Activated CD4-positive, alpha-beta memory T cell treated with anti-CD3 and anti-CD28 coated beads, Interleukin-2, amount 10 ng/mL, durations not matched to agents 7 days and 5 days (primary cell): ENCODE measurements around the gene HAO2. TPM values are rescaled to one million over a fixed set of nuclear protein-coding genes. Genes with fewer than 3 reads are reported as not detected.
"Not testable (repeated sequence)": the region's sequence is repeated elsewhere in the genome, so short reads cannot be mapped to it uniquely, and the experiment has no call there.

Experiments used
- CTCF ChIA-PET: fragments of 350-600 bp; sonication (Branson Sonifier 250); formaldehyde crosslinking; loops from one replicate; lab custom pipeline; 2021; ENCODE audit warnings: antibody characterized with exemption, inconsistent platforms; lab: Charles Lee
- POLR2A ChIA-PET: fragments of 350-600 bp; sonication (Branson Sonifier 250); formaldehyde crosslinking; loops from one replicate; lab custom pipeline; 2021; ENCODE audit warnings: antibody characterized with exemption; lab: Charles Lee
- DNase-seq: peaks from one replicate; pipeline ENCODE4 v3.0.0-alpha.2; 2020
- H3K27ac Mint-ChIP-seq: one replicate; pipeline ENCODE4 v1.8.0; 2021; ENCODE audit warnings: mild to moderate bottlenecking, mixed read lengths
- H3K27me3 Mint-ChIP-seq: one replicate; pipeline ENCODE4 v1.8.0; 2021; ENCODE audit warnings: mixed read lengths
- H3K36me3 Mint-ChIP-seq: one replicate; pipeline ENCODE4 v1.8.0; 2021; ENCODE audit warnings: low read depth, mixed read lengths
- H3K4me1 Mint-ChIP-seq: one replicate; pipeline ENCODE4 v1.8.0; 2021; ENCODE audit warnings: mixed read lengths
- H3K4me3 Mint-ChIP-seq: one replicate; pipeline ENCODE4 v1.8.0; 2021; ENCODE audit warnings: mild to moderate bottlenecking, mixed read lengths
- H3K9me3 Mint-ChIP-seq: one replicate; pipeline ENCODE4 v1.8.0; 2021; ENCODE audit warnings: mixed read lengths
- total RNA-seq, 2 experiments: library from RNA; stranded (reverse); gene quantifications; one replicate each; pipeline ENCODE4 v1.2.3, GENCODE V29; 2021

Gene HAO2
- total RNA-seq, 2 experiments from 2014 or later = not detected

GRCh38 chr1:119332622-119333021 lies 36.0 kb upstream of the HAO2 start:
- peaks cover 2% of the 10 kb centered on the region for H3K27me3 Mint-ChIP-seq
- no peak overlapping the region for H3K4me3 Mint-ChIP-seq
- no peaks in the 10 kb centered on the region for H3K9me3 Mint-ChIP-seq
- ChIA-PET POLR2A (no interaction called here), CTCF (no interaction called here)
- DNase-seq = no peak
- H3K4me1 Mint-ChIP-seq = peaks cover 5% of the 10 kb centered on the region
- no peak overlapping the region for H3K27ac Mint-ChIP-seq
- no peaks in the 10 kb centered on the region for H3K36me3 Mint-ChIP-seq

DNA sequence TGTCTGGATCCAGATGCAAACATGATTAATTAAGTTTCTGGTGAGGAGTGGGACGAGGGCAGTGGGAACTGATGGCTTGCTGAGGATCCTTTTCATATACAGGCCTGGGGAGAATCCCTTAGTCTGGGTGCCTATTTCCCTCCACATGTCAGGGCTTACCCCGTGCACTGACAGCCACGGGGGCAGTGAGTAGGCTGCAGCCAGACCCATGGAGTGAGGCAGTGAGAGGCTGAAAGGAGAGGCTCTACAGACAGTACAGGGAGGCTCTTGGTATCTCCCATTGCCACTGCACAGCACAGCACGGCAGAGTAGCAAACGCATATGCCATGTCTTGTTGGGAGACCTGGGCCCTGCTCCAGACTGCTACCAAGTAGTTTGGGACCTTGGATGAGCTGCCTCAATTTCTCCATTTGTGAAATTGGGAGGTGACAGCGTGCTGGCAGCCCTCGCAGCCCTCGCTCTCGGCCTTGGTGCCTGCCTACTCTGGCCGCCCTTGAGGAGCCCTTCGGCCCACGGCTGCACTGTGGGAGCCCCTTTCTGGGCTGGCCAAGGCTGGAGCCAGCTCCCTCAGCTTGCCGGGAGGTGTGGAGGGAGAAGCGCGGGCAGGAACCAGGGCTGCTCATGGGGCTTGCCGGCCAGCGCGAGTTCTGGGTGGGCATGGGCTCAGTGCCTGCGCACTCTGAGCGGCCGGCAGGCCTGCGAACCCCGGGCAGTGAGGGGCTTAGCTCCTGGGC lies 35.3 kb upstream of the HAO2 start:
- Mint-ChIP-seq H3K4me1 (no peaks in the 10 kb centered on the region), H3K4me3 (no peak overlapping the region), H3K27me3 (no peaks in the 10 kb centered on the region), H3K9me3 (no peaks in the 10 kb centered on the region), H3K27ac (no peak overlapping the region), H3K36me3 (no peaks in the 10 kb centered on the region)
- DNase-seq = no peak
- CTCF ChIA-PET = no interaction called here
- POLR2A ChIA-PET = no interaction called here

- H3K9me3 Mint-ChIP-seq, H3K27ac Mint-ChIP-seq, H3K4me1 Mint-ChIP-seq, POLR2A ChIA-PET, H3K36me3 Mint-ChIP-seq, H3K4me3 Mint-ChIP-seq, DNase-seq, CTCF ChIA-PET, H3K27me3 Mint-ChIP-seq: not testable (repeated sequence)
Observed at GRCh38 chr1:119333897-119334250, 34.7 kb upstream of the HAO2 start.

DNA sequence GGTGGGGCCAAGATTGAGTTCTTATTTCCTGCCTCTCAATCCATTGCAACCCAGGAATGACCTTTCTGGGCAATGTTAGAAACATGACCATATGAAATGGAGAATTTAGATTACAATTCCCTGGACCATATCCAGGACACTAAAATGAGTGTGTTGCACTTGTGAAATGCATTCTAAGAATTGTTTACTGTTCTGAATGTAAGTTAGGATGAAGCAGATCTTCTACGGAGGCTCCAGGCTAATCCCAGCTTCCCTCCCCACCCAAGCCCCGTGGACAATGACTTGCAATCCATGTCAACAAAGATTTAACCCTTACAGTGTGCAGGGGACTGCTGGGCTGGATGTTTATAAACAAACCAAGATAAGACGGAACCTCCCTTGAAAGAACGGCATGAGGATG lies 31.7 kb upstream of the HAO2 start:
- POLR2A ChIA-PET = no interaction called here
- DNase-seq = no peak
- Mint-ChIP-seq H3K27ac (no peak overlapping the region), H3K4me1 (no peaks in the 10 kb centered on the region), H3K9me3 (no peaks in the 10 kb centered on the region), H3K36me3 (no peaks in the 10 kb centered on the region), H3K4me3 (no peak overlapping the region), H3K27me3 (no peaks in the 10 kb centered on the region)
- CTCF ChIA-PET = no interaction called here

GRCh38 chr1:119338004-119338403 lies 30.6 kb upstream of the HAO2 start:
- no peaks in the 10 kb centered on the region for H3K36me3 Mint-ChIP-seq
- H3K27me3 Mint-ChIP-seq = no peaks in the 10 kb centered on the region
- DNase-seq = no peak
- no peak overlapping the region for H3K27ac Mint-ChIP-seq
- ChIA-PET CTCF (no interaction called here), POLR2A (no interaction called here)
- H3K4me1 Mint-ChIP-seq = no peaks in the 10 kb centered on the region
- no peaks in the 10 kb centered on the region for H3K9me3 Mint-ChIP-seq
- no peak overlapping the region for H3K4me3 Mint-ChIP-seq

DNA sequence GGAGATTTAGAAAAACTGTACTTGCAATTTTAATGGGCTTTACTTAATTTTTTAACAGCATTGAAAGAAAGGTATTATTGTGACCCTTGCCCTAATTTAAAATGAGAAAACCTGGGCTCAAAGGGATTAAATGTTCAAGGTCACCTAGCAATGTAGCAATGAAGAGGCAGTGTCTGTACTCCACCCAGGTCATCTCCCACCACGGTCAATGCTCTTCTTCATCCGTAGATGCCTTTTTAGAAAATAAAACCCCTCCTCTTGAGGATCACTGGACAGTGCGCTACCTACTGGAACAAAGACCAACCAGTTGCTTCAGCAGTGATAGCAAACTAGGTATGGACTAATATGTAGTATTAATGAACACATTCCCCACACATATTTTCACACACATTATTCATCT lies 29.8 kb upstream of the HAO2 start:
- DNase-seq = no peak
- Mint-ChIP-seq H3K4me3 (no peak overlapping the region), H3K36me3 (no peaks in the 10 kb centered on the region), H3K9me3 (no peaks in the 10 kb centered on the region), H3K27ac (no peak overlapping the region), H3K27me3 (no peaks in the 10 kb centered on the region), H3K4me1 (no peaks in the 10 kb centered on the region)
- CTCF ChIA-PET = no interaction called here
- POLR2A ChIA-PET = no interaction called here

GRCh38 chr1:119340861-119341261 lies 27.7 kb upstream of the HAO2 start:
- Mint-ChIP-seq H3K27ac (no peak overlapping the region), H3K27me3 (no peaks in the 10 kb centered on the region), H3K4me3 (no peak overlapping the region), H3K36me3 (no peaks in the 10 kb centered on the region), H3K9me3 (no peaks in the 10 kb centered on the region), H3K4me1 (no peaks in the 10 kb centered on the region)
- CTCF ChIA-PET = no interaction called here
- DNase-seq = no peak
- POLR2A ChIA-PET = no interaction called here

DNA sequence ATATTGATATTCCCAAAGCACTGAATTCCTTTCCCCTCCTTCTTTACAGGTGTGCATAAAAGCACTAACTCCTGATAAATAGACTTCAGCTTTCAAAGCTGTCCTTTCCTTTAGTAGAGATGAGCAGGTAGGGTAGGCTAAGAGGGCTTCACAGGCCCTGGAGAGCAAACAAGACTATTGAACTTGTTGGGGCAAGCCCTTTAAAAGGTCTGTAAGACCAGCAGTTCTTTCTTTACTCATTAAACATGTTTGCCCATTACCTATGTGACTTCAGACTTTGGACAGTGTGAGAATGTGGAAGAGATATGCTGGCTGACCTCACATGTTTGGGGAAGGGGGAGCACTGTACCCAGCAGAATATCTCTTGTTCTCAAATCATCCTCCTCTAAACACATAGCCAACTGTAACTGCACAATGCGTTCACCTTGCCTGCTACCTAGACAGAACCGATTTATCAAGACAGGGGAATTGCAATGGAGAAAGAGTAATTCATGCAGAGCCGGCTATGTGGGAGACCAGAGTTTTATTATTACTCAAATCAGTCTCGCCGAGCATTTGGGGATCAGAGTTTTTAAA lies 27.1 kb upstream of the HAO2 start:
- no peaks in the 10 kb centered on the region for H3K9me3 Mint-ChIP-seq
- ChIA-PET POLR2A (no interaction called here), CTCF (no interaction called here)
- H3K4me1 Mint-ChIP-seq = no peaks in the 10 kb centered on the region
- no peak for DNase-seq
- H3K27ac Mint-ChIP-seq = no peak overlapping the region
- no peaks in the 10 kb centered on the region for H3K27me3 Mint-ChIP-seq
- H3K4me3 Mint-ChIP-seq = no peak overlapping the region
- H3K36me3 Mint-ChIP-seq = no peaks in the 10 kb centered on the region

GRCh38 chr1:119345398-119345797 lies 23.2 kb upstream of the HAO2 start:
- ChIA-PET CTCF (no interaction called here), POLR2A (no interaction called here)
- Mint-ChIP-seq H3K36me3 (no peaks in the 10 kb centered on the region), H3K27me3 (no peaks in the 10 kb centered on the region), H3K4me1 (peaks cover 1% of the 10 kb centered on the region), H3K4me3 (no peak overlapping the region), H3K27ac (no peak overlapping the region), H3K9me3 (no peaks in the 10 kb centered on the region)
- DNase-seq = no peak

- no peaks in the 10 kb centered on the region for H3K27me3 Mint-ChIP-seq
- POLR2A ChIA-PET = no interaction called here
- H3K27ac Mint-ChIP-seq = no peak overlapping the region
- H3K4me3 Mint-ChIP-seq = no peak overlapping the region
- no peaks in the 10 kb centered on the region for H3K36me3 Mint-ChIP-seq
- CTCF ChIA-PET = no interaction called here
- H3K9me3 Mint-ChIP-seq = no peaks in the 10 kb centered on the region
- peaks cover 1% of the 10 kb centered on the region for H3K4me1 Mint-ChIP-seq
- DNase-seq = no peak
Observed at GRCh38 chr1:119347858-119348257, 20.7 kb upstream of the HAO2 start.

DNA sequence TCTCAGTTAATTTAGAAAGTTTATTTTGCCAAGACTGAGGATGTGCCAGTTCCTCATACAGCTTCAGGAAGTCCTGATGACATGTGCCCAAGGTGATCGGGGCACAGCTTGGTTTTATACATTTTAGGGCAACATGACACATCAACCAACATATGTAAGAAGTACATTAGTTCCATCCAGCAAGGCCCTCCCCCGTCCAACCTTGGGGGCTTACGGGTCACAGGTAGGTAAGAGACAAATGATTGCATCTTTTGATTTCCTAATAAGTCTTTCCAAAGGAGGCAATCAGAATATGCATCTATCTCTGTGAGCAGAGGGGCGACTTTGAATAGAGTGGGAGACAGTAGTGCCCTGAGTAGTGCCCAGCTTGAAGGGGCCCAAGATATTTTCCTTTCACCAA lies 19.6 kb upstream of the HAO2 start:
- CTCF ChIA-PET = no interaction called here
- POLR2A ChIA-PET = no interaction called here
- Mint-ChIP-seq H3K9me3 (no peaks in the 10 kb centered on the region), H3K4me1 (peaks cover 1% of the 10 kb centered on the region), H3K36me3 (no peaks in the 10 kb centered on the region), H3K27ac (no peak overlapping the region), H3K27me3 (no peaks in the 10 kb centered on the region), H3K4me3 (no peak overlapping the region)
- DNase-seq = no peak

- H3K9me3 Mint-ChIP-seq, H3K4me1 Mint-ChIP-seq, DNase-seq, H3K27ac Mint-ChIP-seq, H3K27me3 Mint-ChIP-seq, POLR2A ChIA-PET, H3K36me3 Mint-ChIP-seq, CTCF ChIA-PET, H3K4me3 Mint-ChIP-seq: not testable (repeated sequence)
Observed at GRCh38 chr1:119350866-119351265, 17.7 kb upstream of the HAO2 start.

DNA sequence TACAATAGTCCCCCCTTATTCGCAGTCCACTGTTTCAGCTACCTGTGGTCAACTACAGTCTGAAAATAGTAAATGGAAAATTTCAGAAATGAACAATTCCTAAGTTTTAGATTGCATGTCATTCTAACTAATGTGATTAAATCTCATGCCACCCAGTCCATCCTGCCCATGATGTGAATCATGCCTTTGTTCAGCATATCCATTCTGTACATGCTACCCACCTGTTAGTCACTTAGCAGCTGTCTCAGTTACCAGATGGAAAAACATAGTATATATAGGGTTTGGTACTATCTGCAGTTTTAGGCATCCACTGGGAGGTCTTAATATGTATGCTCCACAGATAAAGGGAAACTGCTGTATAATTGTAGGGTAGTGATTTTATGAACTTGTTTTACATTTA lies 16.6 kb upstream of the HAO2 start:
- POLR2A ChIA-PET = no interaction called here
- H3K36me3 Mint-ChIP-seq = no peaks in the 10 kb centered on the region
- CTCF ChIA-PET = no interaction called here
- no peak overlapping the region for H3K27ac Mint-ChIP-seq
- H3K9me3 Mint-ChIP-seq = no peaks in the 10 kb centered on the region
- no peak for DNase-seq
- peaks cover 4% of the 10 kb centered on the region for H3K4me1 Mint-ChIP-seq
- H3K27me3 Mint-ChIP-seq = peaks cover 2% of the 10 kb centered on the region
- H3K4me3 Mint-ChIP-seq = no peak overlapping the region

DNA sequence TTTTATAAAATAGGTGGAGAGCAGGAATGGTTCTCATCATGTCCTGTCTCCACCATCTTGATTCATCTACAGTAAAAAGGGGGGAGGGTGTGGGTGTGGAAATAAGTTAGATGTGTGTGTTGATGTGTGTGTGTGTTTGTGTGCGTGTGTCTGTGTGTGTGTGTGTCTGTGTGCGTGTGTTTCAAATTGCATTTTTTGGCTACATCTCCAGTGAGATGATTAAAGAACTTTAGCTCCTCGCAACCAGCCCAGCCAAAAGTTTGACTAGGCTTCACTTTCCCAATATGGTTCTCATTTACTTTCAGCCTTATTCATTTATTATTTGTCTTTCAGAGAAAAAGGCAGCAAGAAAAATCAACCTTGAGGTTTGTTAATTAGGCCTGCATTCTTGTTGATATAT lies 14.7 kb upstream of the HAO2 start:
- Mint-ChIP-seq H3K4me3 (no peak overlapping the region), H3K36me3 (no peaks in the 10 kb centered on the region), H3K4me1 (peaks cover 2% of the 10 kb centered on the region), H3K27ac (no peak overlapping the region), H3K9me3 (no peaks in the 10 kb centered on the region), H3K27me3 (peaks cover 2% of the 10 kb centered on the region)
- no peak for DNase-seq
- ChIA-PET CTCF (no interaction called here), POLR2A (no interaction called here)
